Measurements from ENCODE around the gene MATCAP1.

DNA sequence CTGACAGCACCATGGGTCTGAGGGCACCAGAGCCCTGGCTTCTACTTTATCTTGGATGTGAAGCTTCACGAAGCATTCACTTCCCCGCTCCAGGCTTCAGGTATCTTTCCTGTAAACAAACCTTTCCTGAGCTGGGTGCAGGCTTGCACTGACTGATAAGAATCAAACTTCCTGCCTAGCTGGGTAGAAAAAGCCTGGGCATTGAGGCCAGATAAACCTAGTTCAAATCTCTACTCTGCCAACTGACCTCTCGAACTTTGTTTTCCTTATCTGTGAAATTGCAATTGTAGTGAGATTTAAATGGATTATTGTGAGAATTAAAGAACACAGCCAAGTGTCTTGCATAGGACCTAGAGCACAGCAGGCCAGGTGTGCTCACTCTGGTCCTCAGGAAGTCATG lies 40.2 kb upstream of the MATCAP1 start:
- TF ChIP-seq, protein P1, sequence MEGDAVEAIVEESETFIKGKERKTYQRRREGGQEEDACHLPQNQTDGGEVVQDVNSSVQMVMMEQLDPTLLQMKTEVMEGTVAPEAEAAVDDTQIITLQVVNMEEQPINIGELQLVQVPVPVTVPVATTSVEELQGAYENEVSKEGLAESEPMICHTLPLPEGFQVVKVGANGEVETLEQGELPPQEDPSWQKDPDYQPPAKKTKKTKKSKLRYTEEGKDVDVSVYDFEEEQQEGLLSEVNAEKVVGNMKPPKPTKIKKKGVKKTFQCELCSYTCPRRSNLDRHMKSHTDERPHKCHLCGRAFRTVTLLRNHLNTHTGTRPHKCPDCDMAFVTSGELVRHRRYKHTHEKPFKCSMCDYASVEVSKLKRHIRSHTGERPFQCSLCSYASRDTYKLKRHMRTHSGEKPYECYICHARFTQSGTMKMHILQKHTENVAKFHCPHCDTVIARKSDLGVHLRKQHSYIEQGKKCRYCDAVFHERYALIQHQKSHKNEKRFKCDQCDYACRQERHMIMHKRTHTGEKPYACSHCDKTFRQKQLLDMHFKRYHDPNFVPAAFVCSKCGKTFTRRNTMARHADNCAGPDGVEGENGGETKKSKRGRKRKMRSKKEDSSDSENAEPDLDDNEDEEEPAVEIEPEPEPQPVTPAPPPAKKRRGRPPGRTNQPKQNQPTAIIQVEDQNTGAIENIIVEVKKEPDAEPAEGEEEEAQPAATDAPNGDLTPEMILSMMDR (IDR thresholded peaks at IDR 0.05), result no peak
- TF ChIP-seq POLR2A (IDR thresholded peaks at IDR 0.05), result no peak

All from body of pancreas (tissue), 4 donors.